ENCODE data around the gene HTR4. TPM values are rescaled to one million over a fixed set of nuclear protein-coding genes. Genes with fewer than 3 reads are reported as not detected.
"Not testable (repeated sequence)": the region's sequence is repeated elsewhere in the genome, so short reads cannot be mapped to it uniquely, and the experiment has no call there.

Gene HTR4
- total RNA-seq, 1 donor from 2014 or later, result 0.22 TPM

GRCh38 chr5:148558892-148559291 is 95.4 kb downstream of the HTR4 start:
- intact Hi-C loops (cut with DNase I), result no loop called here
- ATAC-seq (no peak), DNase-seq (ENCODE audit: missing footprints) (no peak)

- intact Hi-C loops (cut with DNase I), result no loop called here
- no peak for ATAC-seq
- DNase-seq (ENCODE audit: missing footprints), result no peak
Observed at GRCh38 chr5:148556835-148557234, 97.5 kb downstream of the HTR4 start.

- intact Hi-C loops (cut with DNase I), result no loop called here
- ATAC-seq, result no peak
- no peak for DNase-seq (ENCODE audit: missing footprints)
Observed at GRCh38 chr5:148554621-148555020, 99.7 kb downstream of the HTR4 start.

GRCh38 chr5:148543727-148544126 is 110.6 kb downstream of the HTR4 start:
- DNase-seq (ENCODE audit: missing footprints) (no peak), ATAC-seq (no peak)
- intact Hi-C loops (cut with DNase I), result loop anchor here (5.0 to 10.0 kb wide), 2 partner anchors 91 to 181 kb away; no protein-coding TSS in a partner anchor

- ATAC-seq (no peak), DNase-seq (ENCODE audit: missing footprints) (no peak)
- intact Hi-C loops (cut with DNase I), result loop anchor here (5.0 to 10.0 kb wide), 2 partner anchors 91 to 182 kb away; no protein-coding TSS in a partner anchor
Observed at GRCh38 chr5:148542812-148543211, 111.5 kb downstream of the HTR4 start.

GRCh38 chr5:148541054-148541835 is 113.1 kb downstream of the HTR4 start:
- peak; percentile 72 for ATAC-seq
- no peak for DNase-seq (ENCODE audit: missing footprints)
- intact Hi-C loops (cut with DNase I), result loop anchor here (5.0 to 10.0 kb wide), 2 partner anchors 89 to 184 kb away; no protein-coding TSS in a partner anchor

- intact Hi-C loops (cut with DNase I), result loop anchor here (5.0 to 10.0 kb wide), 2 partner anchors 88 to 184 kb away; no protein-coding TSS in a partner anchor
- DNase-seq (ENCODE audit: missing footprints), result no peak
- ATAC-seq, result no peak
Observed at GRCh38 chr5:148540647-148541046, 113.7 kb downstream of the HTR4 start.

GRCh38 chr5:148539851-148540250 is 114.5 kb downstream of the HTR4 start:
- DNase-seq (ENCODE audit: missing footprints), result no peak

GRCh38 chr5:148535190-148535589 is 119.1 kb downstream of the HTR4 start:
- intact Hi-C loops (cut with DNase I), result no loop called here
- ATAC-seq, result no peak

More at GRCh38 chr5:148539851-148540250, 114.5 kb downstream of the HTR4 start:
- no peak for ATAC-seq
- intact Hi-C loops (cut with DNase I), result loop anchor here (5.0 to 10.0 kb wide), 2 partner anchors 88 to 185 kb away; no protein-coding TSS in a partner anchor

GRCh38 chr5:148532969-148533670 is 121.2 kb downstream of the HTR4 start:
- no peak for DNase-seq (ENCODE audit: missing footprints)
- ATAC-seq, result no peak
- intact Hi-C loops (cut with DNase I), result no loop called here

More at GRCh38 chr5:148535190-148535589, 119.1 kb downstream of the HTR4 start:
- no peak for DNase-seq (ENCODE audit: missing footprints)

GRCh38 chr5:148529450-148529849 is 124.9 kb downstream of the HTR4 start:
- intact Hi-C loops (cut with DNase I); ATAC-seq; DNase-seq (ENCODE audit: missing footprints): not testable (repeated sequence)

GRCh38 chr5:148524721-148525120 is 129.6 kb downstream of the HTR4 start:
- DNase-seq (ENCODE audit: missing footprints) (no peak), ATAC-seq (no peak)
- intact Hi-C loops (cut with DNase I), result no loop called here

GRCh38 chr5:148523139-148523538 is 131.2 kb downstream of the HTR4 start:
- intact Hi-C loops (cut with DNase I), result no loop called here
- DNase-seq (ENCODE audit: missing footprints), result no peak
- no peak for ATAC-seq

- ATAC-seq, result no peak
- intact Hi-C loops (cut with DNase I), result no loop called here
- no peak for DNase-seq (ENCODE audit: missing footprints)
Observed at GRCh38 chr5:148515460-148515859, 138.9 kb downstream of the HTR4 start.

GRCh38 chr5:148514344-148514743 is 140.0 kb downstream of the HTR4 start:
- intact Hi-C loops (cut with DNase I), result no loop called here
- DNase-seq (ENCODE audit: missing footprints) (no peak), ATAC-seq (no peak)

GRCh38 chr5:148512498-148512897 is 141.8 kb downstream of the HTR4 start:
- DNase-seq (ENCODE audit: missing footprints) (peak; percentile 56), ATAC-seq (no peak)
- intact Hi-C loops (cut with DNase I), result no loop called here

GRCh38 chr5:148511810-148512347 is 142.4 kb downstream of the HTR4 start:
- intact Hi-C loops (cut with DNase I), result no loop called here
- ATAC-seq, result no peak
- no peak for DNase-seq (ENCODE audit: missing footprints)

GRCh38 chr5:148509893-148510292 is 144.4 kb downstream of the HTR4 start:
- ATAC-seq, result no peak
- DNase-seq (ENCODE audit: missing footprints), result no peak
- intact Hi-C loops (cut with DNase I), result no loop called here

- intact Hi-C loops (cut with DNase I), result no loop called here
- DNase-seq (ENCODE audit: missing footprints), result no peak
- peak; percentile 54 for ATAC-seq
Observed at GRCh38 chr5:148507648-148508047, 146.7 kb downstream of the HTR4 start.
